Measurements from ENCODE around the gene SSTR4. TPM values are rescaled to one million over a fixed set of nuclear protein-coding genes. Genes with fewer than 3 reads are reported as not detected.
"Not testable (repeated sequence)": the region's sequence is repeated elsewhere in the genome, so short reads cannot be mapped to it uniquely, and the experiment has no call there.

The SSTR4 gene, protein sequence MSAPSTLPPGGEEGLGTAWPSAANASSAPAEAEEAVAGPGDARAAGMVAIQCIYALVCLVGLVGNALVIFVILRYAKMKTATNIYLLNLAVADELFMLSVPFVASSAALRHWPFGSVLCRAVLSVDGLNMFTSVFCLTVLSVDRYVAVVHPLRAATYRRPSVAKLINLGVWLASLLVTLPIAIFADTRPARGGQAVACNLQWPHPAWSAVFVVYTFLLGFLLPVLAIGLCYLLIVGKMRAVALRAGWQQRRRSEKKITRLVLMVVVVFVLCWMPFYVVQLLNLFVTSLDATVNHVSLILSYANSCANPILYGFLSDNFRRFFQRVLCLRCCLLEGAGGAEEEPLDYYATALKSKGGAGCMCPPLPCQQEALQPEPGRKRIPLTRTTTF
- not detected for total RNA-seq

- Histone ChIP-seq H3K4me1 (no peaks in the 10 kb centered on the region), H3K36me3 (replicated peaks in 1 of 2; ENCODE audit: insufficient read depth in 1 of 2, low read depth in 2 of 2) (no peaks in the 10 kb centered on the region), H3K4me3 (no peak within 1 kb of the TSS), H3K9me3 (no peaks in the 10 kb centered on the region), H3K27ac (no peak within 1 kb of the TSS), H3K27me3 (peaks cover 0 to 5% of the 10 kb centered on the region in 2 donors)
- TF ChIP-seq POLR2A (IDR thresholded peaks at IDR 0.05): no peak
- TF ChIP-seq, protein P1, sequence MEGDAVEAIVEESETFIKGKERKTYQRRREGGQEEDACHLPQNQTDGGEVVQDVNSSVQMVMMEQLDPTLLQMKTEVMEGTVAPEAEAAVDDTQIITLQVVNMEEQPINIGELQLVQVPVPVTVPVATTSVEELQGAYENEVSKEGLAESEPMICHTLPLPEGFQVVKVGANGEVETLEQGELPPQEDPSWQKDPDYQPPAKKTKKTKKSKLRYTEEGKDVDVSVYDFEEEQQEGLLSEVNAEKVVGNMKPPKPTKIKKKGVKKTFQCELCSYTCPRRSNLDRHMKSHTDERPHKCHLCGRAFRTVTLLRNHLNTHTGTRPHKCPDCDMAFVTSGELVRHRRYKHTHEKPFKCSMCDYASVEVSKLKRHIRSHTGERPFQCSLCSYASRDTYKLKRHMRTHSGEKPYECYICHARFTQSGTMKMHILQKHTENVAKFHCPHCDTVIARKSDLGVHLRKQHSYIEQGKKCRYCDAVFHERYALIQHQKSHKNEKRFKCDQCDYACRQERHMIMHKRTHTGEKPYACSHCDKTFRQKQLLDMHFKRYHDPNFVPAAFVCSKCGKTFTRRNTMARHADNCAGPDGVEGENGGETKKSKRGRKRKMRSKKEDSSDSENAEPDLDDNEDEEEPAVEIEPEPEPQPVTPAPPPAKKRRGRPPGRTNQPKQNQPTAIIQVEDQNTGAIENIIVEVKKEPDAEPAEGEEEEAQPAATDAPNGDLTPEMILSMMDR (IDR thresholded peaks at IDR 0.05): no peak
- 15 to 36% methylated on average over 23 to 79 of the region's 83 CpGs for WGBS, 2 donors
- ATAC-seq: no peak
- no peak for DNase-seq
- intact Hi-C loops (cut with DNase I): no loop called here
These were observed at the start of gene SSTR4 for GRCh38 chr20:23034721-23035671. SSTR4 (plus strand) TSS chr20:23035312; CDS start chr20:23035484, 172 bp downstream.

GRCh38 chr20:22986601-22987000, 48.5 kb upstream of the SSTR4 start:
- no peaks in the 10 kb centered on the region for H3K4me1 ChIP-seq
- WGBS, 2 donors: 43% methylated on average over 1 of the region's 1 CpG
- H3K4me3 ChIP-seq: no peak overlapping the region
- ATAC-seq (no peak), DNase-seq (no peak)
- H3K9me3 ChIP-seq: no peaks in the 10 kb centered on the region
- TF ChIP-seq, protein P1 (IDR thresholded peaks at IDR 0.05): no peak
- TF ChIP-seq POLR2A (IDR thresholded peaks at IDR 0.05): no peak
- intact Hi-C loops (cut with DNase I): no loop called here
- H3K27me3 ChIP-seq: no peaks in the 10 kb centered on the region
- no peaks in the 10 kb centered on the region for H3K36me3 ChIP-seq (replicated peaks in 1 of 2; ENCODE audit: insufficient read depth in 1 of 2, low read depth in 2 of 2)
- no peak overlapping the region for H3K27ac ChIP-seq

DNA sequence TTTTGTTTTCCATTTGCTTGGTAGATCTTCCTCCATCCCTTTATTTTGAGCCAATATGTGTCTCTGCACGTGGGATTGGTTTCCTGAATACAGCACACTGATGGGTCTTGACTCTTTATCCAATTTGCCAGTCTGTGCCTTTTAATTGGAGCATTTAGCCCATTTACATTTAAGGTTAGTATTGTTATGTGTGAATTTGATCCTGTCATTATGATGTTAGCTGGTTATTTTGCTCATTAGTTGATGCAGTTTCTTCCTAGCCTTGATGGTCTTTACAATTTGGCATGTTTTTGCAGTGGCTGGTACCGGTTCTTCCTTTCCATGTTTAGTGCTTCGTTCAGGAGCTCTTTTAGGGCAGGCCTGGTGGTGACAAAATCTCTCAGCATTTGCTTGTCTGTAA, 43.7 kb upstream of the SSTR4 start:
- H3K4me3 ChIP-seq; H3K36me3 ChIP-seq (replicated peaks in 1 of 2; ENCODE audit: insufficient read depth in 1 of 2, low read depth in 2 of 2); H3K27me3 ChIP-seq; DNase-seq; intact Hi-C loops (cut with DNase I); H3K9me3 ChIP-seq; H3K27ac ChIP-seq; ATAC-seq; H3K4me1 ChIP-seq: not testable (repeated sequence)
- WGBS, 2 donors: 56 to 57% methylated on average over 3 of the region's 3 CpGs

DNA sequence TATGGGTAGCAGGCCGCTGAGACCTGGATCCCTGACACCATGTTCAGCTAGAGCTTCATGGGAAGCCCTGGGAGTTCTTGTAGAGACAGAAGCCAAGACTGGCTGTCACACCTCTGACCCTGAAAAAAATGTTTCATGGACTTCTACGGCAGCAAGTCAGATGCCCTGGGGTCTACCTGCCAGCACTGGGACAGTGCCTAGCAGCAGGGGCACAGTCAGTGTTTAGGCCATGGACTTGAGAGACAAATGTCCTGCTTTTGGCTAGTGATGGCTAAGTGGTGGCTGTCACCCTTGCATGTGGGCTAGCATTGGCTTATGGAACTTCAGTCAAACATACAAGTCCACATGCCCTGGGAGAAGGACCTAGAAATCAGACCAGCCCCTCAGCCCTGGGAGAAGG, 41.3 kb upstream of the SSTR4 start:
- ATAC-seq (no peak), DNase-seq (no peak)
- intact Hi-C loops (cut with DNase I): no loop called here
- 85 to 86% methylated on average over 2 of the region's 2 CpGs for WGBS, 2 donors
- Histone ChIP-seq H3K4me3 (no peak overlapping the region), H3K36me3 (replicated peaks in 1 of 2; ENCODE audit: insufficient read depth in 1 of 2, low read depth in 2 of 2) (no peaks in the 10 kb centered on the region), H3K9me3 (peaks cover 0 to 8% (median 0%) of the 10 kb centered on the region in 3 donors), H3K4me1 (no peaks in the 10 kb centered on the region), H3K27me3 (no peaks in the 10 kb centered on the region), H3K27ac (no peak overlapping the region)
- TF ChIP-seq POLR2A (IDR thresholded peaks at IDR 0.05): no peak
- TF ChIP-seq, protein P1 (IDR thresholded peaks at IDR 0.05): no peak

DNA sequence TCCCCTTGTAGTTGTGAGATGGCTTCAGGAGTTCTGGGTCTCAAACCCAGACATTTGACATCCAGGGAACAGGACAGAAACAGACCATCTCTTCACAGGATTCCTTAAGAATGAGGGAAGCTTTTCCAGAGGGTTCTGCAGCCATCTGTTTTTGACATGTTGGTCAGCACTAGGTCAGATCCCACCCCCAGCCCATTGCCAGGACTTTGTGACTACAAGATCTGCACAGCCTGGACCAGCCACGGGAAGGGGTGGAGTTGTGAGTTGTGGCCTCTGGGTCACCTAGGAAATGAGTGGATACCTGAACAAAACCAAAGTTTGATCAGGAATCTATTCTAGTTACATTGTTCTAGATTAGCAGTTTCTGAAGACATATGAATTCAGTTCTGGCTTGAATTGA, 39.2 kb upstream of the SSTR4 start:
- Histone ChIP-seq H3K27ac (no peak overlapping the region), H3K4me3 (no peak overlapping the region), H3K9me3 (peaks cover 0 to 8% (median 0%) of the 10 kb centered on the region in 3 donors), H3K36me3 (replicated peaks in 1 of 2; ENCODE audit: insufficient read depth in 1 of 2, low read depth in 2 of 2) (no peaks in the 10 kb centered on the region), H3K27me3 (no peaks in the 10 kb centered on the region), H3K4me1 (no peaks in the 10 kb centered on the region)
- DNase-seq: no peak
- 27 to 64% methylated on average over 1 of the region's 1 CpG for WGBS, 2 donors
- intact Hi-C loops (cut with DNase I): no loop called here
- no peak for ATAC-seq
- no peak for TF ChIP-seq POLR2A (IDR thresholded peaks at IDR 0.05)
- TF ChIP-seq, protein P1 (IDR thresholded peaks at IDR 0.05): no peak
